Measurements from ENCODE around the gene OAS1. TPM values are rescaled to one million over a fixed set of nuclear protein-coding genes. Genes with fewer than 3 reads are reported as not detected.
A peak's percentile ranks its signal among the peaks of the same experiment; 100 is the strongest.

OAS1 gene
- total and polyA plus RNA-seq, 2 donors from 2014 or later: 17.5 to 27.2 TPM

- Histone ChIP-seq H3K9me3 (ENCODE audit: control insufficient read depth in 2 of 3, insufficient read depth in 1 of 3, low read length in 3 of 3) (no peaks in the 10 kb centered on the region), H3K36me3 (ENCODE audit: control insufficient read depth in 2 of 3, insufficient read depth in 3 of 3, low read length in 3 of 3) (no peaks in the 10 kb centered on the region), H3K9ac (ENCODE audit: low read length in 3 of 3) (peak within 1 kb of the TSS; percentile 48 to 72 (median 72)), H3K4me1 (ENCODE audit: control insufficient read depth in 2 of 3, insufficient read depth in 2 of 3, low read depth in 1 of 3, low read length in 3 of 3) (peaks cover 0 to 9% (median 4%) of the 10 kb centered on the region in 3 donors), H3K27me3 (ENCODE audit: control insufficient read depth, insufficient read depth, low read length) (no peaks in the 10 kb centered on the region), H3K27ac (ENCODE audit: low read depth in 2 of 2, low read length in 2 of 2) (peak within 1 kb of the TSS in 1 of 2 donors; percentile 55), H3K4me3 (ENCODE audit: low read length in 3 of 3) (peak within 1 kb of the TSS; percentile 70 to 88 (median 81))
- DNase-seq: peak; percentile 63 to 96 (median 71)
- intact Hi-C loops (cut with DNase I): no loop called here
- no peak for TF ChIP-seq CTCF (IDR thresholded peaks at IDR 0.05; ENCODE audit: borderline replicate concordance, extremely low read depth, insufficient read depth)
- no peak for FAIRE-seq
Observed at GRCh38 chr12:112937741-112938719, 31.3 kb downstream of the OAS1 start, which contains the start of gene OAS3. Gene OAS3, plus strand, starts transcription at chr12:112938474. Its CDS starts 57 bp downstream, at chr12:112938531.

- H3K4me3 ChIP-seq (ENCODE audit: low read length in 3 of 3): peak overlapping the region; percentile 70 to 88 (median 81)
- H3K4me1 ChIP-seq (ENCODE audit: control insufficient read depth in 2 of 3, insufficient read depth in 2 of 3, low read depth in 1 of 3, low read length in 3 of 3): peaks cover 0 to 9% (median 4%) of the 10 kb centered on the region in 3 donors
- H3K27me3 ChIP-seq (ENCODE audit: control insufficient read depth, insufficient read depth, low read length): no peaks in the 10 kb centered on the region
- FAIRE-seq (no peak), DNase-seq (no peak)
- no peaks in the 10 kb centered on the region for H3K9me3 ChIP-seq (ENCODE audit: control insufficient read depth in 2 of 3, insufficient read depth in 1 of 3, low read length in 3 of 3)
- H3K27ac ChIP-seq (ENCODE audit: low read depth in 2 of 2, low read length in 2 of 2): no peak overlapping the region
- H3K9ac ChIP-seq (ENCODE audit: low read length in 3 of 3): peak overlapping the region; percentile 48 to 72 (median 72)
- TF ChIP-seq CTCF (IDR thresholded peaks at IDR 0.05; ENCODE audit: borderline replicate concordance, extremely low read depth, insufficient read depth): no peak
- intact Hi-C loops (cut with DNase I): no loop called here
- H3K36me3 ChIP-seq (ENCODE audit: control insufficient read depth in 2 of 3, insufficient read depth in 3 of 3, low read length in 3 of 3): no peaks in the 10 kb centered on the region
Observed at GRCh38 chr12:112938751-112939150, 32.0 kb downstream of the OAS1 start.

GRCh38 chr12:112939761-112940381 lies 33.1 kb downstream of the OAS1 start:
- no peak for FAIRE-seq
- no peak for TF ChIP-seq CTCF (IDR thresholded peaks at IDR 0.05; ENCODE audit: borderline replicate concordance, extremely low read depth, insufficient read depth)
- H3K4me1 ChIP-seq (ENCODE audit: control insufficient read depth in 2 of 3, insufficient read depth in 2 of 3, low read depth in 1 of 3, low read length in 3 of 3): peaks cover 0 to 9% (median 4%) of the 10 kb centered on the region in 3 donors
- no peaks in the 10 kb centered on the region for H3K27me3 ChIP-seq (ENCODE audit: control insufficient read depth, insufficient read depth, low read length)
- intact Hi-C loops (cut with DNase I): no loop called here
- no peaks in the 10 kb centered on the region for H3K9me3 ChIP-seq (ENCODE audit: control insufficient read depth in 2 of 3, insufficient read depth in 1 of 3, low read length in 3 of 3)
- no peak overlapping the region for H3K27ac ChIP-seq (ENCODE audit: low read depth in 2 of 2, low read length in 2 of 2)
- H3K36me3 ChIP-seq (ENCODE audit: control insufficient read depth in 2 of 3, insufficient read depth in 3 of 3, low read length in 3 of 3): peaks cover 0 to 2% (median 0%) of the 10 kb centered on the region in 3 donors
- no peak for DNase-seq
- peak overlapping the region in 1 of 3 donors; percentile 8 for H3K4me3 ChIP-seq (ENCODE audit: low read length in 3 of 3)
- no peak overlapping the region for H3K9ac ChIP-seq (ENCODE audit: low read length in 3 of 3)
